MM.1S (cell line): ENCODE results near the gene DGKG.
A peak's percentile ranks its signal among the peaks of the same experiment; 100 is the strongest.

ENCODE experiments used
- DNase-seq: peaks from one replicate; pipeline ENCODE4 v3.0.0-alpha.2; 2015
- H2AFZ ChIP-seq: fragments of 300-600 bp; sonication (generic); 2 replicates; pipeline ENCODE4 v1.6.0; 2016; ENCODE audit warnings: antibody characterized with exemption, low read length
- H3F3A ChIP-seq: fragments of 300-600 bp; sonication (generic); 2 replicates; pipeline ENCODE4 v1.6.1; 2016; ENCODE audit warnings: mild to moderate bottlenecking, antibody characterized with exemption, low read length, moderate library complexity, mixed read lengths; ENCODE audit not compliant: insufficient read depth
- H3K27ac ChIP-seq: fragments of 300-600 bp; sonication (generic); 2 replicates; pipeline ENCODE4 v1.5.1; 2016; ENCODE audit warnings: mild to moderate bottlenecking, low read length
- H3K27me3 ChIP-seq: fragments of 300-600 bp; sonication (generic); replicated peaks from 2 replicates; pipeline ENCODE4 v1.6.0; 2016; ENCODE audit warnings: low read length; ENCODE audit not compliant: insufficient read depth
- H3K36me3 ChIP-seq: fragments of 300-600 bp; sonication (generic); replicated peaks from 2 replicates; pipeline ENCODE4 v1.6.1; 2016; ENCODE audit warnings: mild to moderate bottlenecking, low read length, mixed read lengths; ENCODE audit not compliant: insufficient read depth
- H3K4me1 ChIP-seq: fragments of 300-600 bp; sonication (generic); 2 replicates; pipeline ENCODE4 v1.6.1; 2016; ENCODE audit warnings: low read length, mixed read lengths
- H3K4me2 ChIP-seq: fragments of 300-600 bp; sonication (generic); 2 replicates; pipeline ENCODE4 v1.6.0; 2016; ENCODE audit warnings: low read depth, low read length
- H3K4me3 ChIP-seq: fragments of 300-600 bp; sonication (generic); 2 replicates; pipeline ENCODE4 v1.5.1; 2016; ENCODE audit warnings: low read length, mixed read lengths
- H3K79me2 ChIP-seq: fragments of 300-600 bp; sonication (generic); 2 replicates; pipeline ENCODE4 v1.6.1; 2016; ENCODE audit warnings: mixed run types, low read length, mixed read lengths
- H3K9ac ChIP-seq: fragments of 300-600 bp; sonication (generic); 2 replicates; pipeline ENCODE4 v1.6.1; 2016; ENCODE audit warnings: low read length, mixed read lengths
- H3K9me2 ChIP-seq: fragments of 300-600 bp; sonication (generic); replicated peaks from 2 replicates; pipeline ENCODE4 v1.6.1; 2016; ENCODE audit warnings: mild to moderate bottlenecking, low read length, mixed read lengths; ENCODE audit not compliant: insufficient read depth
- H3K9me3 ChIP-seq: fragments of 300-600 bp; sonication (generic); replicated peaks from 2 replicates; pipeline ENCODE4 v1.6.1; 2016; ENCODE audit warnings: mild to moderate bottlenecking, low read length, mixed read lengths; ENCODE audit not compliant: insufficient read depth
- H4K20me1 ChIP-seq: fragments of 300-600 bp; sonication (generic); 2 replicates; pipeline ENCODE4 v1.6.1; 2016; ENCODE audit warnings: mild to moderate bottlenecking, low read length, moderate library complexity, mixed read lengths; ENCODE audit not compliant: insufficient read depth
- CTCF ChIP-seq: fragments of 300-600 bp; sonication (generic); IDR thresholded peaks from 2 replicates; pipeline ENCODE4 v1.5.1; 2016; ENCODE audit warnings: antibody characterized with exemption, low read length, mixed read lengths
- EZH2 ChIP-seq: fragments of 300-600 bp; sonication (generic); optimal IDR thresholded peaks from 2 replicates; pipeline ENCODE3; 2017; ENCODE audit warnings: low read depth, mild to moderate bottlenecking, antibody characterized with exemption, low read length, mixed read lengths
- EZH2phosphoT487 ChIP-seq: fragments of 300-600 bp; sonication (generic); IDR thresholded peaks from 2 replicates; pipeline ENCODE4 v1.6.1; 2018; ENCODE audit warnings: antibody characterized with exemption, low read length

The DGKG gene

GRCh38 chr3:186362537-186362842, 456 bp upstream of the DGKG start:
- Histone ChIP-seq H3K79me2 (no peaks in the 10 kb centered on the region), H3K9me3 (no peaks in the 10 kb centered on the region), H3K27me3 (peaks cover 20% of the 10 kb centered on the region; the same call in 1 of the 2 replicates), H3K27ac (no peak overlapping the region), H3K9ac (peak overlapping the region; percentile 33; the same call in 1 of the 2 replicates), H3K9me2 (no peaks in the 10 kb centered on the region), H2AFZ (peak overlapping the region; percentile 77), H3K4me2 (peak overlapping the region; percentile 97), H3F3A (no peaks in the 10 kb centered on the region), H4K20me1 (no peaks in the 10 kb centered on the region), H3K4me3 (peak overlapping the region; percentile 74), H3K36me3 (no peaks in the 10 kb centered on the region), H3K4me1 (no peaks in the 10 kb centered on the region)
- DNase-seq: no peak
- TF ChIP-seq EZH2phosphoT487 (no peak), CTCF (no peak), EZH2 (no peak)

- no peak overlapping the region for H3K27ac ChIP-seq
- H3K4me1 ChIP-seq: no peaks in the 10 kb centered on the region
Observed at GRCh38 chr3:186361246-186361761, 730 bp downstream of the DGKG start.

GRCh38 chr3:186360779-186361178, 1.3 kb downstream of the DGKG start:
- Histone ChIP-seq H3K9ac (no peak overlapping the region), H3K4me1 (no peaks in the 10 kb centered on the region), H3F3A (no peaks in the 10 kb centered on the region), H3K36me3 (no peaks in the 10 kb centered on the region), H2AFZ (no peak overlapping the region), H3K9me2 (no peaks in the 10 kb centered on the region), H3K79me2 (no peaks in the 10 kb centered on the region), H3K27ac (no peak overlapping the region), H3K4me3 (no peak overlapping the region), H3K9me3 (no peaks in the 10 kb centered on the region), H3K4me2 (no peak overlapping the region), H3K27me3 (peaks cover 20% of the 10 kb centered on the region; the same call in 1 of the 2 replicates), H4K20me1 (no peaks in the 10 kb centered on the region)
- TF ChIP-seq CTCF: no peak
- no peak for TF ChIP-seq EZH2phosphoT487
- TF ChIP-seq EZH2: no peak
- DNase-seq: no peak

More at GRCh38 chr3:186361246-186361761, 730 bp downstream of the DGKG start:
- TF ChIP-seq EZH2phosphoT487: no peak
- TF ChIP-seq CTCF: no peak
- no peaks in the 10 kb centered on the region for H3K9me2 ChIP-seq
- peak overlapping the region; percentile 77 for H2AFZ ChIP-seq
- peaks cover 20% of the 10 kb centered on the region; the same call in 1 of the 2 replicates for H3K27me3 ChIP-seq
- H3K4me2 ChIP-seq: peak overlapping the region; percentile 97
- H3K9ac ChIP-seq: peak overlapping the region; percentile 33; the same call in 1 of the 2 replicates
- peak overlapping the region; percentile 74 for H3K4me3 ChIP-seq
- H3K36me3 ChIP-seq: no peaks in the 10 kb centered on the region
- H3K79me2 ChIP-seq: no peaks in the 10 kb centered on the region
- H3F3A ChIP-seq: no peaks in the 10 kb centered on the region
- H3K9me3 ChIP-seq: no peaks in the 10 kb centered on the region
- H4K20me1 ChIP-seq: no peaks in the 10 kb centered on the region
- DNase-seq: no peak
